ENCODE results near the gene GLRB.
A peak's percentile ranks its signal among the peaks of the same experiment; 100 is the strongest.
"Not testable (repeated sequence)": the region's sequence is repeated elsewhere in the genome, so short reads cannot be mapped to it uniquely, and the experiment has no call there.

The GLRB gene

GRCh38 chr4:157141976-157142375, 66.0 kb downstream of the GLRB start:
- no peak for DNase-seq

- DNase-seq: no peak
Measured at GRCh38 chr4:157143369-157143768, 67.4 kb downstream of the GLRB start.

- no peak for DNase-seq
Measured at GRCh38 chr4:157151711-157152110, 75.8 kb downstream of the GLRB start.

- no peak for DNase-seq
Measured at GRCh38 chr4:157165935-157166610, 90.1 kb downstream of the GLRB start.

GRCh38 chr4:157170321-157170720, 94.4 kb downstream of the GLRB start:
- no peak for DNase-seq

GRCh38 chr4:157172011-157172410, 96.1 kb downstream of the GLRB start:
- no peak for DNase-seq

GRCh38 chr4:157180268-157180667, 104.3 kb downstream of the GLRB start:
- DNase-seq: not testable (repeated sequence)

- no peak for DNase-seq
Measured at GRCh38 chr4:157184300-157184699, 108.3 kb downstream of the GLRB start.

GRCh38 chr4:157185363-157185762, 109.4 kb downstream of the GLRB start:
- no peak for DNase-seq

GRCh38 chr4:157195374-157195773, 119.4 kb downstream of the GLRB start:
- no peak for DNase-seq

- DNase-seq: no peak
Measured at GRCh38 chr4:157196046-157196445, 120.1 kb downstream of the GLRB start.

GRCh38 chr4:157204634-157205244, 128.8 kb downstream of the GLRB start:
- DNase-seq: no peak

GRCh38 chr4:157217708-157218107, 141.8 kb downstream of the GLRB start:
- DNase-seq: no peak

- peak in 1 of 2 experiments; percentile 48 for DNase-seq
Measured at GRCh38 chr4:157219711-157220370, 143.9 kb downstream of the GLRB start.

GRCh38 chr4:157220371-157220881, 144.5 kb downstream of the GLRB start, which contains the start of gene GRIA2:
TSS of gene GRIA2 (plus strand) at chr4:157220728. CDS start at chr4:157221043, 315 bp downstream.
- peak; percentile 37 to 56 for DNase-seq

- DNase-seq: no peak
Measured at GRCh38 chr4:157221426-157221894, 145.5 kb downstream of the GLRB start.
